GM12801 (cell line): ENCODE data around the gene MYRIP.

ENCODE experiments used
- TF ChIP-seq, protein P1 (sequence below): IDR thresholded peaks from one replicate; pipeline ENCODE4 v1.5.1; 2011; ENCODE audit warnings: control low read depth; ENCODE audit not compliant: insufficient read length; ENCODE audit errors: extremely low read depth

The MYRIP gene

DNA sequence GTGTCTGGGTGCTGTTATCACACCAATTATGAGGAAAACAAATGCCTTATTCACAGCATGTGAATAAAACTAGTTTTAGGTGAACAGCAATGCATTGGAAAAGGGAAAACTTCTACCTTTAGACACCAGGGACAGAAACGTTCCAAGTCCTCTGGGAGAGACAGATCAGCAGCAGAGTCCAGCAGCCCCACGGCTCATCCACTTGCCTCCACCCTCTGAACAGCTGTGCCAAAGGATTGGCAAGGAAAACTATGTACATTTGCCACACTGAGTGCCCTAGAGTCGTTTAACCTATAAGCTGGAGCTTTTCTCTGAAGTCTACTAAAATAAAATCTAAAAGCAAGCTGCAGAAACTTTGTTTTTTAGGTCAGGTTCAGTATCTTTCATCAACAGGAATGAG lies 392.4 kb downstream of the MYRIP start:
- TF ChIP-seq, protein P1, sequence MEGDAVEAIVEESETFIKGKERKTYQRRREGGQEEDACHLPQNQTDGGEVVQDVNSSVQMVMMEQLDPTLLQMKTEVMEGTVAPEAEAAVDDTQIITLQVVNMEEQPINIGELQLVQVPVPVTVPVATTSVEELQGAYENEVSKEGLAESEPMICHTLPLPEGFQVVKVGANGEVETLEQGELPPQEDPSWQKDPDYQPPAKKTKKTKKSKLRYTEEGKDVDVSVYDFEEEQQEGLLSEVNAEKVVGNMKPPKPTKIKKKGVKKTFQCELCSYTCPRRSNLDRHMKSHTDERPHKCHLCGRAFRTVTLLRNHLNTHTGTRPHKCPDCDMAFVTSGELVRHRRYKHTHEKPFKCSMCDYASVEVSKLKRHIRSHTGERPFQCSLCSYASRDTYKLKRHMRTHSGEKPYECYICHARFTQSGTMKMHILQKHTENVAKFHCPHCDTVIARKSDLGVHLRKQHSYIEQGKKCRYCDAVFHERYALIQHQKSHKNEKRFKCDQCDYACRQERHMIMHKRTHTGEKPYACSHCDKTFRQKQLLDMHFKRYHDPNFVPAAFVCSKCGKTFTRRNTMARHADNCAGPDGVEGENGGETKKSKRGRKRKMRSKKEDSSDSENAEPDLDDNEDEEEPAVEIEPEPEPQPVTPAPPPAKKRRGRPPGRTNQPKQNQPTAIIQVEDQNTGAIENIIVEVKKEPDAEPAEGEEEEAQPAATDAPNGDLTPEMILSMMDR = no peak

DNA sequence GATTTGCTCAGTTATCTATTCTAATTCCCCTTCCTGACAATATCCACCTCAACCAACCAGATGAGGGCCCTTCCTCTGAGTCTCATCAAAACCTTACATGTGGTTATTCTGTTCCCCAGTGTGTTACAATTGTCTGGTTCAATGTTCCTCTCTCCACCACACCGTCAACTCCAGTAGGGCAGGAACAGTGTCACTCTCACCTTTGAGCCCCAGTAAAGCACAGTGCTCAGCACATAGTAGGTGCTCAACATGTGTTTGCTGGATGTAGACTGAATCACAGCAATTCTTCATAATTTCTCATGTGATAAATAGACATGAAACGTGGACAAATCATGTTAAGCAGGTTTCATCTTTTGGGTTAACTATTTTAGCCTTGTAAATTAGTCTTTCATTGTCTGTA lies 397.1 kb downstream of the MYRIP start:
- TF ChIP-seq, protein P1 = no peak

DNA sequence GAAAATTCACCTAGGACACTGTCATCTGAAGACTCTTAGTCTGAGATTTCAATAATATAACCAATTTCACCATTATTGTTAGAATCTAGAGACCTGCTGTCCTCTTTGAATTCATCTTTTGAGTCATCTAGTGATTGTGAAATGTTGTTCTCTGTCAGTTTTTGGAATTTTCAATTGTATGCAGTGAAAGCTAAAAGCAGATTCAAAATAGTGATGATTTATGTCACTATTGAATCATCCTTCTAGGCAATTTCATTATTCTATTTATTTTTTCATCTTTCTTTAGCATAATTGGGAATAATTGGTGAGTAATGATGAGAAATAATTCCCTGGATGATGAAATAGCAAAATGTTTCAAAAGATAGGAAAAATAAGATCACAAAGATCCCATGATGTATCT lies 398.4 kb downstream of the MYRIP start:
- TF ChIP-seq, protein P1 = no peak

DNA sequence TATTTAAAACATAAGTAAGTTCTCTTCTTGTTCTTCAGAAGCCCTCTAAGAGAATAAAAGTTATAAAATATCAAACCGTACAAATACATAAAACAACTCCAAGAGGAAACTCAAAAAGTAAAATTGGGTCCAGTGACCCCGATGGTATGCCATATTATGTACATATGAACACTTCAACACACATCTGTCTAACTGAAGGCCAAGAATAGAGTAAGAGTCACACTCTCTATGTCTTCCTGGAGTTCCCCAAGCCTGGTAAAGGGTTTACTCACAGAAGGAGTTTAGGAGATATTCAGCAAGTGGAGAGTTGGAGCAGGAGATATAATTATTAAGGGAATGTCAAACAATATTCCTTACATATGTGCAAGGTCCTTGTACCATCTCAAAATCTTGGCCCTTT lies 398.8 kb downstream of the MYRIP start:
- TF ChIP-seq, protein P1 = no peak

DNA sequence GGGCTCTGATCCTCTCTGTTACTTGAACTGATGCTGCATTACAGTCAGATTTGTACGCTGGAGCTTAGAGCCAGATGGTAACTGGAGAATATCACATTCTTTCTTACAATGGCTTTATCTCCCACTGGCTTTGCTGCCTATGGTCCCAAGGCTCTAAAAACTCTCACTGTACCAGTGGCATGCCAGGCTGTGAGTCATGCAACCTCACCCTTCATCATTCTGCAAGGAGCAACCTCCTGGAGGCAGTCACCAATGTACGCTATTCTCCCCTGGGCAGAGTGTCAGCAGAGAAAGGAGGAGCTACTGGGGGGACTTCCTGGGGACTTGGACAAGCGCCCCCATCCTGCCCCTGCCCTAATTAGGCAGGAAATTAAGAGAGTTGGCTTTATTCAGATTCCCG lies 402.2 kb downstream of the MYRIP start:
- TF ChIP-seq, protein P1 = no peak

DNA sequence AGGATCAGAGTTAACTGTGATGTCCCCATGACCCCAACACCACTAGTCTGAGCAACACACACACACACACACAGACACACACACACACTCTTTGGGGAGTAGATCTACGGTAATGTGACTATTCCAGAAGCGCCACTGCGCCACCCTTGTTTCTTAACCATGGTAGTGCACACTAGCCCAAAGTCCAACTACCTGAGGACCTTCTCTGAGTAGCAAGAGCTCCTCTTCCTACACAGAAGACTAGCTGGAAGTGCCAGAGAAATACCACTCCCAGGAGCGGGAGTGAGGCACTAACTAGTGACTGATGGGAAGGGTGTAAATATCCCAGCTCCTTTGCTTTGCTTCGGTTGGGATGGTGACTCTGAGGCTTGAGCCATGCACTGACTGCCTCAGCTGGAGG lies 404.1 kb downstream of the MYRIP start:
- TF ChIP-seq, protein P1 = no peak

DNA sequence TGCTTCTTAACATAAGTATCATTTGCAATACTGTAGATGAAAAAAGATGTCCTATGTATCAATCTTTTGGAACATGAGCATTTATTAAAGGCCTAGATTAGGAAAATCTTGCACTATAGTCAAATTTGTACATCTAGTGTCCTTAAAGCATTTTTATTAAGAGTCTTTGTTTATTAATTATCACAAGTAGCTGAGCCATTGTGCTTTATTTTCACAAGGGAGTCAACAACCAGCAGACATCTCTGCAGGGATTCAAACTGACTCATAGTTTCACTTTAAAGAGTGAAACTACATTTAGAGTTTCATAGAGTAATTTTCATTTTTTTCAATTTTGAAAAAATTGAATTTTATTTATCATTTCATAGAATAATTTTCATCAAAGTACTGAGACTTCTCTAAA lies 405.6 kb downstream of the MYRIP start:
- TF ChIP-seq, protein P1 = no peak

DNA sequence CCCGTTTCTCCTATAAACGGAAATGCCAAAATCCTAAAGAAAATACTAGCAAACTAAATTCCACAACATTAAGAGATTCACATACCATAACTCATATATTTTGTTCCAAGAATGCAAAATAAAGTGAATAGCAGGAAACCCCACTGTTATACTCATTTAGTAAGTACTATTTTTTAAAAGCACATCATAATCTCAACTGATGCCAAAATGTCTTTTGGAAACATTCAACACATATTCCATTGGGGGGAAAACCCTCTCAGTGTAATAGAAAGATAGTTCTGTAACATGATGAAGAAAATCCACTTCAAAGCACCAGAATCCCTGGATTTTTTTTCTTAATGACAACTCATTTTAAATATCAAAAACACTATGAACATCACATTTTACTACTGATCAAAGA lies 407.1 kb downstream of the MYRIP start:
- TF ChIP-seq, protein P1 = no peak
